ENCODE measurements around the gene NAALADL2.
A peak's percentile ranks its signal among the peaks of the same experiment; 100 is the strongest.

Gene NAALADL2

GRCh38 chr3:174973465-174973864 is 114.3 kb downstream of the NAALADL2 start:
- no peak for TF ChIP-seq ZFX (IDR thresholded peaks at IDR 0.05)
- no peak for TF ChIP-seq CTCF (conservative IDR thresholded peaks at IDR 0.05)
- no peak overlapping the region for H3K27ac ChIP-seq

GRCh38 chr3:174986685-174987084 is 127.6 kb downstream of the NAALADL2 start:
- no peak overlapping the region for H3K27ac ChIP-seq
- no peak for TF ChIP-seq CTCF (conservative IDR thresholded peaks at IDR 0.05)

DNA sequence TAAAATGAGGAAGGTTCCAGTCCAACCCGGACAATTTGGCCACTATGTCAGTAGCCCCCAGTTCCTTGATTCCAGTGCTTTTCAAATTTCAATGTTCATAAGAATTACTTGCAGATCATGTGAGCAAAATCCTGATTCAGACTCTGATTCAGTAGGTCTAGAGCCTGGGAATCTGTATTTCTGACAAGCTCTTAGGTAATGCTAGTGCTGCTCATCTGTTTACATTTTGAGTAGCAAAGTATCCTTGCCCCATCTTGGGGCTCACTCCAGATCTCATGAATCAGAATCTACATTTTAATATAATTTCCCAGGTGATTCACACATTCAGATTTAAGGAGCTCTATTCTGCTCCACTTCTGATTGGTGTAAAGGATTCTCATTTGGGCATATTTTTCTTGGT is 142.0 kb downstream of the NAALADL2 start:
- TF ChIP-seq CTCF (conservative IDR thresholded peaks at IDR 0.05) (no peak), ZFX (IDR thresholded peaks at IDR 0.05) (no peak)
- no peak overlapping the region for H3K27ac ChIP-seq

DNA sequence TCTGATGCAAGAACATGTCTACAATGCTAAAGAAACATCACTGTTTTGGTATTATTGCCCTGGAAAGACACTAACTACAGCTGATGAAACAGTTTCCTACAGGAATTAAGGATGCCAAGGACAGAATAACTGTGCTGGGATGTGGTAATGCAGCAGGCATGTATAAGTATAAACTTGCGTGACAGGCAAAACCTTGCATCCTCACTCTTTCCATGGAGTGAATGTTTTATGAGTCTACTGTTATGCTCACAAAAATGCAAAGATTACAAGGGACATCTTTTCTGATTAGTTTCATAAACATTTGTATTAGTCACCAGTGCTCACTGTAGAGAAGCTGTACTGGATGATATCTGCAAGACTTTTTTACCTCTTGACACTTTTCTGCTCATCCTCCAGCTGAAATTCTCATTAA is 143.6 kb downstream of the NAALADL2 start:
- H3K27ac ChIP-seq: no peak overlapping the region
- TF ChIP-seq CTCF (conservative IDR thresholded peaks at IDR 0.05): no peak
- no peak for TF ChIP-seq ZFX (IDR thresholded peaks at IDR 0.05)

GRCh38 chr3:175003590-175003989 is 144.5 kb downstream of the NAALADL2 start:
- TF ChIP-seq ZFX (IDR thresholded peaks at IDR 0.05) (no peak), CTCF (conservative IDR thresholded peaks at IDR 0.05) (no peak)
- H3K27ac ChIP-seq: no peak overlapping the region

GRCh38 chr3:175005193-175005592 is 146.1 kb downstream of the NAALADL2 start:
- no peak overlapping the region for H3K27ac ChIP-seq
- TF ChIP-seq ZFX (IDR thresholded peaks at IDR 0.05): no peak
- no peak for TF ChIP-seq CTCF (conservative IDR thresholded peaks at IDR 0.05)

DNA sequence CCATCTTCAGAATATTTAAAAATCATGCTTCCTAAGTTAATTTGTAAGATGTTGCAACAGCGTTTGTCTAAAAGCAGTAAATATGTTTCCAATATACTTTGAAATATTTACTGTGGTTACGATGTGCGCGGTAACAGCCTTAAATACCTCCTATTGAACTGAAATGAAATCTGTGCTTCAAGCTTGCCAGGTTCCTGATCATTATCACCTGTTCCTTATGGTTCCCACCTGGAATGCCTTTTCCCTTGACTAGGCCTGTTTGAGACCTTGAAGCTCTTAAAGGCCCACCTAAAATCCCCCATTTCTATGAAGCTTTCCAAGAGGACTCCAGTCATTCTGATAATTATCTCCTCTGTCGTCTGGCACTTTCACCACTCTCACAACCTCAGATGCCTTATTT is 146.7 kb downstream of the NAALADL2 start:
- TF ChIP-seq CTCF (conservative IDR thresholded peaks at IDR 0.05): no peak
- no peak for TF ChIP-seq ZFX (IDR thresholded peaks at IDR 0.05)
- peak overlapping the region; percentile 58; the same call in 1 of the 2 replicates for H3K27ac ChIP-seq
